Endothelial cell of umbilical vein (primary cell): Measurements from ENCODE around the gene GMNN. TPM values are rescaled to one million over a fixed set of nuclear protein-coding genes. Genes with fewer than 3 reads are reported as not detected.

Experiments used
- BruUV-seq: library from RNA; stranded (reverse); fragments of 400-500 nt; replicated peaks from 2 replicates; lab custom pipeline; 2021; lab: Mats Ljungman, UMichigan
- CTCF ChIA-PET: fragments of 300-600, 350-600 bp; sonication (Branson Sonifier 250); formaldehyde crosslinking; loops from one replicate; lab custom pipeline; 2021; ENCODE audit warnings: antibody characterized with exemption, inconsistent platforms; lab: Charles Lee
- POLR2A ChIA-PET: fragments of 300-600, 350-600 bp; sonication (Branson Sonifier 250); formaldehyde crosslinking; loops from one replicate; lab custom pipeline; 2021; ENCODE audit warnings: antibody characterized with exemption, inconsistent platforms; lab: Charles Lee
- DNase-seq: peaks from one replicate; pipeline ENCODE4 v3.0.0-alpha.2; 2011; ENCODE audit warnings: low read depth, low spot score
- FAIRE-seq: peaks from 2 replicates; lab custom pipeline; 2011; peaks lifted over from hg19 to GRCh38; lab: Jason Lieb, UNC
- H2AFZ ChIP-seq: 2 replicates; pipeline ENCODE4 v1.6.0; 2012; ENCODE audit warnings: low read depth, low read length, control low read depth, inconsistent platforms
- H3K27ac ChIP-seq: 2 replicates; pipeline ENCODE4 v1.5.1; 2011; ENCODE audit warnings: low read depth, mild to moderate bottlenecking, control low read depth, low read length, moderate library complexity; ENCODE audit not compliant: insufficient read depth
- H3K27me3 ChIP-seq, 2 experiments: 2 replicates each; pipeline versions ENCODE4 v1.6.0 to v1.6.1; 2011; ENCODE audit warnings: low read length in 2 of 2, mixed read lengths in 1 of 2; ENCODE audit not compliant: control insufficient read depth in 2 of 2, insufficient read depth in 2 of 2
- H3K36me3 ChIP-seq, 2 experiments: 2 replicates in 1 of 2; 3 replicates in 1 of 2; pipeline ENCODE4 v1.5.1; 2011; ENCODE audit warnings: low read length in 2 of 2, mild to moderate bottlenecking in 1 of 2, moderate library complexity in 1 of 2; ENCODE audit not compliant: control insufficient read depth in 2 of 2, insufficient read depth in 2 of 2; ENCODE audit errors: extremely low read depth in 1 of 2
- H3K4me1 ChIP-seq: 3 replicates; pipeline ENCODE4 v1.5.1; 2011; ENCODE audit warnings: mild to moderate bottlenecking, low read length; ENCODE audit not compliant: control insufficient read depth, insufficient read depth; ENCODE audit errors: extremely low read depth
- H3K4me2 ChIP-seq: 2 replicates; pipeline ENCODE4 v1.6.1; 2011; ENCODE audit warnings: low read length, control low read depth, mixed read lengths; ENCODE audit not compliant: insufficient read depth
- H3K4me3 ChIP-seq, 3 experiments: fragments of 200-600 bp in 1 of 3; sonication (generic), shearing (Covaris generic) in 1 of 3; replicated peaks in 1 of 3; 2 replicates each; pipeline ENCODE4 v1.5.1; 2011 to 2016; ENCODE audit warnings: control low read depth in 3 of 3, low read length in 3 of 3, mild to moderate bottlenecking in 2 of 3, inconsistent platforms in 1 of 3, low read depth in 1 of 3, moderate library complexity in 1 of 3; ENCODE audit not compliant: insufficient read depth in 1 of 3
- H3K79me2 ChIP-seq: 2 replicates; pipeline ENCODE4 v1.6.0; 2012; ENCODE audit warnings: low read length, inconsistent platforms; ENCODE audit not compliant: control insufficient read depth, insufficient read depth
- H3K9ac ChIP-seq: replicated peaks from 2 replicates; pipeline ENCODE3; 2011; ENCODE audit warnings: low read length, control low read depth; ENCODE audit not compliant: insufficient read depth; ENCODE audit errors: extremely low read depth
- H3K9me1 ChIP-seq: replicated peaks from 3 replicates; pipeline ENCODE4 v1.6.0; 2011; ENCODE audit warnings: mild to moderate bottlenecking, low read length; ENCODE audit not compliant: control insufficient read depth, insufficient read depth; ENCODE audit errors: extremely low read depth
- H3K9me3 ChIP-seq: replicated peaks from 2 replicates; pipeline ENCODE4 v1.5.1; 2012; ENCODE audit warnings: low read length, inconsistent platforms; ENCODE audit not compliant: control insufficient read depth, insufficient read depth
- H4K20me1 ChIP-seq: replicated peaks from 2 replicates; pipeline ENCODE3; 2011; ENCODE audit warnings: mild to moderate bottlenecking, low read length; ENCODE audit not compliant: control insufficient read depth, insufficient read depth; ENCODE audit errors: extremely low read depth
- EZH2 ChIP-seq: IDR thresholded peaks from 2 replicates; pipeline ENCODE4 v1.6.1; 2012; ENCODE audit warnings: borderline replicate concordance, low read depth, mild to moderate bottlenecking, moderate library complexity, low read length, inconsistent platforms; ENCODE audit not compliant: severe bottlenecking
- GATA2 ChIP-seq: IDR thresholded peaks from 2 replicates; pipeline ENCODE4 v1.7.0; 2011; ENCODE audit warnings: low read depth, mild to moderate bottlenecking, moderate library complexity, mixed read lengths, low read length; ENCODE audit not compliant: insufficient read length, insufficient read depth
- JUN ChIP-seq: IDR thresholded peaks from 2 replicates; pipeline ENCODE4 v1.6.1; 2011; ENCODE audit warnings: borderline replicate concordance, low read depth; ENCODE audit not compliant: insufficient read length, insufficient read depth
- MYC ChIP-seq: IDR thresholded peaks from one replicate; pipeline ENCODE4 v1.6.1; 2011; ENCODE audit warnings: mild to moderate bottlenecking, low read depth, low read length
- POLR2A ChIP-seq: IDR thresholded peaks from 2 replicates; pipeline ENCODE4 v1.6.1; 2012; ENCODE audit warnings: low read depth, mild to moderate bottlenecking, control low read depth, low read length
- POLR2AphosphoS5 ChIP-seq: IDR thresholded peaks from 2 replicates; pipeline ENCODE4 v1.6.1; 2012; ENCODE audit warnings: low read depth, mild to moderate bottlenecking, control low read depth, low read length, moderate library complexity; ENCODE audit not compliant: insufficient read depth
- dilution Hi-C: fragments of 300-500 bp; cut with MboI; formaldehyde crosslinking; loops from one replicate; pipeline ENCODE4 v1.15.0; 2019; ENCODE audit warnings: low sequenced_read_pairs; ENCODE audit not compliant: extremely low pct_ligation_motif_present
- intact Hi-C: fragments of 100-400 bp; cut with micrococcal nuclease; formaldehyde crosslinking; loops from one replicate; pipeline ENCODE4 v1.10.0; 2022
- polyA plus RNA-seq, 4 experiments: library from polyadenylated mRNA; depleted of rRNA in 3 of 4; stranded (reverse) in 3 of 4; unstranded in 1 of 4; fragments of >200 nt; gene quantifications; 2 replicates each; pipeline versions ENCODE4 v1.2.1 to v1.2.3, GENCODE V29; 2011 to 2012; ENCODE audit warnings: missing spikeins in 1 of 4
- total RNA-seq: library from RNA; stranded (reverse); gene quantifications from 2 replicates; pipeline ENCODE4 v1.2.3, GENCODE V29; 2021
- TF ChIP-seq, protein P1 (sequence below), 2 donors: IDR thresholded peaks; 1 replicate in 1 of 2; 2 replicates in 1 of 2; pipeline ENCODE4 v1.5.1; 2011; ENCODE audit warnings: low read length in 2 of 2, mild to moderate bottlenecking in 2 of 2, moderate library complexity in 2 of 2, control low read depth in 1 of 2, inconsistent platforms in 1 of 2, low read depth in 1 of 2; ENCODE audit not compliant: insufficient read depth in 1 of 2; ENCODE audit errors: extremely low read depth in 1 of 2

Gene GMNN
- total and polyA plus RNA-seq, 2 donors (not counting 3 experiments of a cell fraction or from before 2014, with no cell fraction given): 25.4 to 52.6 TPM

- no peaks in the 10 kb centered on the region for H3K36me3 ChIP-seq
- ChIA-PET POLR2A (no interaction called here), CTCF (interaction anchor here (0.9 kb wide), 1 partner anchor 8 kb away, joined by 3 read pairs; no protein-coding TSS in a partner anchor)
- H3K4me2 ChIP-seq: no peak overlapping the region
- intact Hi-C loops: no loop called here
- dilution Hi-C loops: no loop called here
- TF ChIP-seq GATA2: no peak
- TF ChIP-seq EZH2: no peak
- no peak for TF ChIP-seq POLR2AphosphoS5
- TF ChIP-seq, protein P1, sequence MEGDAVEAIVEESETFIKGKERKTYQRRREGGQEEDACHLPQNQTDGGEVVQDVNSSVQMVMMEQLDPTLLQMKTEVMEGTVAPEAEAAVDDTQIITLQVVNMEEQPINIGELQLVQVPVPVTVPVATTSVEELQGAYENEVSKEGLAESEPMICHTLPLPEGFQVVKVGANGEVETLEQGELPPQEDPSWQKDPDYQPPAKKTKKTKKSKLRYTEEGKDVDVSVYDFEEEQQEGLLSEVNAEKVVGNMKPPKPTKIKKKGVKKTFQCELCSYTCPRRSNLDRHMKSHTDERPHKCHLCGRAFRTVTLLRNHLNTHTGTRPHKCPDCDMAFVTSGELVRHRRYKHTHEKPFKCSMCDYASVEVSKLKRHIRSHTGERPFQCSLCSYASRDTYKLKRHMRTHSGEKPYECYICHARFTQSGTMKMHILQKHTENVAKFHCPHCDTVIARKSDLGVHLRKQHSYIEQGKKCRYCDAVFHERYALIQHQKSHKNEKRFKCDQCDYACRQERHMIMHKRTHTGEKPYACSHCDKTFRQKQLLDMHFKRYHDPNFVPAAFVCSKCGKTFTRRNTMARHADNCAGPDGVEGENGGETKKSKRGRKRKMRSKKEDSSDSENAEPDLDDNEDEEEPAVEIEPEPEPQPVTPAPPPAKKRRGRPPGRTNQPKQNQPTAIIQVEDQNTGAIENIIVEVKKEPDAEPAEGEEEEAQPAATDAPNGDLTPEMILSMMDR (IDR thresholded peaks at IDR 0.05; ENCODE audit: extremely low read depth in 1 of 2, insufficient read depth in 1 of 2, low read depth in 1 of 2, low read length in 2 of 2): no peak
- no peak for TF ChIP-seq MYC
- no peak for TF ChIP-seq POLR2A
- no peak for TF ChIP-seq JUN
- H3K27me3 ChIP-seq: no peaks in the 10 kb centered on the region
- no peak overlapping the region for H2AFZ ChIP-seq
- BruUV-seq: no TSS peak
- no peak for FAIRE-seq
- H3K4me1 ChIP-seq: no peaks in the 10 kb centered on the region
- no peak overlapping the region for H3K27ac ChIP-seq
- H3K9me3 ChIP-seq: no peaks in the 10 kb centered on the region
- no peaks in the 10 kb centered on the region for H3K9me1 ChIP-seq
- no peaks in the 10 kb centered on the region for H3K79me2 ChIP-seq
- no peak overlapping the region for H3K4me3 ChIP-seq
- no peak for DNase-seq
- H4K20me1 ChIP-seq: no peaks in the 10 kb centered on the region
- H3K9ac ChIP-seq: no peak overlapping the region
These were observed 43.6 kb downstream of the GMNN start for GRCh38 chr6:24818346-24818745.
